Measurements from ENCODE around the gene B3GAT3. TPM values are rescaled to one million over a fixed set of nuclear protein-coding genes. Genes with fewer than 3 reads are reported as not detected.

Gene B3GAT3
- total and polyA plus RNA-seq, 2 of the 8 experiments (the other 6 are each of a cell fraction or from before 2014, with no cell fraction given): 28.0 to 39.0 TPM

- no peak for TF ChIP-seq CHD7 (IDR thresholded peaks at IDR 0.05; ENCODE audit: insufficient replicate concordance, low read length)
- TF ChIP-seq MAX (IDR thresholded peaks at IDR 0.05): peak; percentile 4; the same call in 1 of the 2 replicates
- 0 out of 2 replicates have a peak, but pooled peaks have one; percentile 32 for TF ChIP-seq KDM5A (IDR thresholded peaks at IDR 0.05; ENCODE audit: low read length)
- TF ChIP-seq SP1 (IDR thresholded peaks at IDR 0.05; ENCODE audit: low read depth, low read length): peak; percentile 94
- peak in 1 of 2 experiments; percentile 71; a peak in 1 of 3 replicates for TF ChIP-seq EP300 (IDR thresholded peaks at IDR 0.05; ENCODE audit: borderline replicate concordance in 1 of 2, low read depth in 2 of 2, low read length in 2 of 2)
- no peak for TF ChIP-seq CTBP2 (IDR thresholded peaks at IDR 0.05; ENCODE audit: borderline replicate concordance, insufficient read depth, insufficient read length, low read length)
- no peak for TF ChIP-seq ASH2L (IDR thresholded peaks at IDR 0.05; ENCODE audit: low read length)
- no peak for TF ChIP-seq MAFK (IDR thresholded peaks at IDR 0.05; ENCODE audit: low read depth, low read length)
- no peak for TF ChIP-seq ATF3 (IDR thresholded peaks at IDR 0.05; ENCODE audit: insufficient read depth, low read depth, low read length)
- no peak for TF ChIP-seq TCF12 (IDR thresholded peaks at IDR 0.05; ENCODE audit: low read depth, low read length)
Observed at GRCh38 chr11:62665075-62665598, 43.4 kb upstream of the B3GAT3 start, which contains the start of the genes C11orf98 and CSKMT (continued).

Measured in H1 (cell line).